GM19395 (cell line): Measurements from ENCODE around the gene TMEM43.

Experiments
- ATAC-seq: cut with Tn5 transposase; IDR thresholded peaks from one replicate; pipeline ENCODE4 v1.9.1; 2021; ENCODE audit warnings: mild to moderate bottlenecking, moderate library complexity; ENCODE audit not compliant: unreplicated experiment

Gene TMEM43

GRCh38 chr3:14150491-14151230 lies 25.8 kb downstream of the TMEM43 start:
- ATAC-seq = no peak

GRCh38 chr3:14151471-14152083 lies 26.7 kb downstream of the TMEM43 start:
- ATAC-seq = no peak

GRCh38 chr3:14152233-14152962 lies 27.5 kb downstream of the TMEM43 start:
- ATAC-seq = no peak

- no peak for ATAC-seq
Observed at GRCh38 chr3:14152963-14153355, 28.1 kb downstream of the TMEM43 start.

- ATAC-seq = no peak
Observed at GRCh38 chr3:14153663-14154062, 28.8 kb downstream of the TMEM43 start.

GRCh38 chr3:14154276-14154675 lies 29.4 kb downstream of the TMEM43 start:
- ATAC-seq = no peak

GRCh38 chr3:14154895-14155440 lies 30.1 kb downstream of the TMEM43 start:
- no peak for ATAC-seq

- no peak for ATAC-seq
Observed at GRCh38 chr3:14156201-14156600, 31.3 kb downstream of the TMEM43 start.

GRCh38 chr3:14156843-14157561 lies 32.1 kb downstream of the TMEM43 start:
- ATAC-seq = no peak

GRCh38 chr3:14157951-14158350 lies 33.1 kb downstream of the TMEM43 start:
- no peak for ATAC-seq

GRCh38 chr3:14158370-14158769 lies 33.5 kb downstream of the TMEM43 start:
- ATAC-seq = no peak

- ATAC-seq = no peak
Observed at GRCh38 chr3:14159426-14159825, 34.6 kb downstream of the TMEM43 start.

- no peak for ATAC-seq
Observed at GRCh38 chr3:14161282-14161681, 36.4 kb downstream of the TMEM43 start.

- no peak for ATAC-seq
Observed at GRCh38 chr3:14162178-14162577, 37.3 kb downstream of the TMEM43 start.

GRCh38 chr3:14166877-14167603 lies 42.2 kb downstream of the TMEM43 start:
- ATAC-seq = no peak

- no peak for ATAC-seq
Observed at GRCh38 chr3:14169435-14169834, 44.6 kb downstream of the TMEM43 start.

GRCh38 chr3:14169871-14170270 lies 45.0 kb downstream of the TMEM43 start:
- no peak for ATAC-seq

GRCh38 chr3:14170531-14171159 lies 45.8 kb downstream of the TMEM43 start:
- ATAC-seq = no peak

GRCh38 chr3:14172496-14172895 lies 47.6 kb downstream of the TMEM43 start:
- no peak for ATAC-seq

- ATAC-seq = no peak
Observed at GRCh38 chr3:14174483-14174882, 49.6 kb downstream of the TMEM43 start.
